ENCODE measurements around the gene PPP1R3D. TPM values are rescaled to one million over a fixed set of nuclear protein-coding genes. Genes with fewer than 3 reads are reported as not detected.

The PPP1R3D gene
- total RNA-seq, 1 donor from 2014 or later = 3.5 TPM

- TF ChIP-seq CTCF (IDR thresholded peaks at IDR 0.05; ENCODE audit: unreplicated experiment) = no peak
- H3K9me3 Mint-ChIP-seq (ENCODE audit: unreplicated experiment) = no peaks in the 10 kb centered on the region
- no peak for DNase-seq (ENCODE audit: low spot score)
- H3K4me1 Mint-ChIP-seq (ENCODE audit: unreplicated experiment) = no peaks in the 10 kb centered on the region
- H3K4me3 Mint-ChIP-seq (ENCODE audit: unreplicated experiment) = no peak overlapping the region
- no peaks in the 10 kb centered on the region for H3K36me3 Mint-ChIP-seq (ENCODE audit: low read depth, unreplicated experiment)
- no peak overlapping the region for H3K27ac Mint-ChIP-seq (ENCODE audit: unreplicated experiment)
- peaks cover 2% of the 10 kb centered on the region for H3K27me3 Mint-ChIP-seq (ENCODE audit: unreplicated experiment)
These were observed 32.1 kb upstream of the PPP1R3D start for GRCh38 chr20:59972037-59972801.

- no peaks in the 10 kb centered on the region for H3K4me1 Mint-ChIP-seq (ENCODE audit: unreplicated experiment)
- no peak overlapping the region for H3K27ac Mint-ChIP-seq (ENCODE audit: unreplicated experiment)
- peaks cover under 1% of the 10 kb centered on the region for H3K27me3 Mint-ChIP-seq (ENCODE audit: unreplicated experiment)
- no peaks in the 10 kb centered on the region for H3K9me3 Mint-ChIP-seq (ENCODE audit: unreplicated experiment)
- no peaks in the 10 kb centered on the region for H3K36me3 Mint-ChIP-seq (ENCODE audit: low read depth, unreplicated experiment)
- H3K4me3 Mint-ChIP-seq (ENCODE audit: unreplicated experiment) = no peak overlapping the region
- DNase-seq (ENCODE audit: low spot score) = no peak
- no peak for TF ChIP-seq CTCF (IDR thresholded peaks at IDR 0.05; ENCODE audit: unreplicated experiment)
These were observed 31.3 kb upstream of the PPP1R3D start for GRCh38 chr20:59971428-59971827.

- Mint-ChIP-seq H3K4me3 (ENCODE audit: unreplicated experiment) (no peak overlapping the region), H3K27me3 (ENCODE audit: unreplicated experiment) (no peaks in the 10 kb centered on the region), H3K36me3 (ENCODE audit: low read depth, unreplicated experiment) (no peaks in the 10 kb centered on the region), H3K4me1 (ENCODE audit: unreplicated experiment) (no peaks in the 10 kb centered on the region), H3K9me3 (ENCODE audit: unreplicated experiment) (no peaks in the 10 kb centered on the region), H3K27ac (ENCODE audit: unreplicated experiment) (no peak overlapping the region)
- TF ChIP-seq CTCF (IDR thresholded peaks at IDR 0.05; ENCODE audit: unreplicated experiment) = no peak
- DNase-seq (ENCODE audit: low spot score) = no peak
These were observed 26.3 kb upstream of the PPP1R3D start for GRCh38 chr20:59966428-59966827.

- no peak for DNase-seq (ENCODE audit: low spot score)
- H3K27ac Mint-ChIP-seq (ENCODE audit: unreplicated experiment) = no peak overlapping the region
- H3K4me1 Mint-ChIP-seq (ENCODE audit: unreplicated experiment) = no peaks in the 10 kb centered on the region
- H3K27me3 Mint-ChIP-seq (ENCODE audit: unreplicated experiment) = peaks cover 1% of the 10 kb centered on the region
- TF ChIP-seq CTCF (IDR thresholded peaks at IDR 0.05; ENCODE audit: unreplicated experiment) = no peak
- H3K4me3 Mint-ChIP-seq (ENCODE audit: unreplicated experiment) = no peak overlapping the region
- no peaks in the 10 kb centered on the region for H3K36me3 Mint-ChIP-seq (ENCODE audit: low read depth, unreplicated experiment)
- H3K9me3 Mint-ChIP-seq (ENCODE audit: unreplicated experiment) = no peaks in the 10 kb centered on the region
These were observed 22.1 kb upstream of the PPP1R3D start for GRCh38 chr20:59962155-59962554.

GRCh38 chr20:59961423-59961822, 21.3 kb upstream of the PPP1R3D start:
- no peak for DNase-seq (ENCODE audit: low spot score)
- no peaks in the 10 kb centered on the region for H3K4me1 Mint-ChIP-seq (ENCODE audit: unreplicated experiment)
- TF ChIP-seq CTCF (IDR thresholded peaks at IDR 0.05; ENCODE audit: unreplicated experiment) = no peak
- no peak overlapping the region for H3K4me3 Mint-ChIP-seq (ENCODE audit: unreplicated experiment)
- H3K36me3 Mint-ChIP-seq (ENCODE audit: low read depth, unreplicated experiment) = no peaks in the 10 kb centered on the region
- no peaks in the 10 kb centered on the region for H3K9me3 Mint-ChIP-seq (ENCODE audit: unreplicated experiment)
- peaks cover 1% of the 10 kb centered on the region for H3K27me3 Mint-ChIP-seq (ENCODE audit: unreplicated experiment)
- H3K27ac Mint-ChIP-seq (ENCODE audit: unreplicated experiment) = no peak overlapping the region

Measured in endothelial cell (in vitro differentiated cells).